SU-DHL-6 (cell line): ENCODE measurements around the gene SPRYD4.

Experiments
- H2AFZ ChIP-seq: fragments of 200-600 bp; sonication (generic); 2 replicates; pipeline ENCODE4 v1.6.1; 2014; ENCODE audit warnings: low read depth, mild to moderate bottlenecking, moderate library complexity, mixed read lengths, antibody characterized with exemption, low read length; ENCODE audit not compliant: severe bottlenecking
- H3F3A ChIP-seq: fragments of 200-600 bp; shearing (Covaris generic); 2 replicates; pipeline ENCODE4 v1.6.0; 2016; ENCODE audit warnings: antibody characterized with exemption, mild to moderate bottlenecking; ENCODE audit not compliant: insufficient read depth
- H3K27ac ChIP-seq: fragments of 200-600 bp; sonication (generic); 2 replicates; pipeline ENCODE4 v1.5.1; 2016; ENCODE audit warnings: low read depth, mild to moderate bottlenecking, low read length, moderate library complexity, mixed read lengths
- H3K27me3 ChIP-seq: fragments of 200-600 bp; sonication (generic), shearing (Covaris generic); 2 replicates; pipeline ENCODE4 v1.6.0; 2014; ENCODE audit warnings: mild to moderate bottlenecking, low read length
- H3K36me3 ChIP-seq: fragments of 200-600 bp; sonication (generic); 2 replicates; pipeline ENCODE4 v1.6.1; 2014; ENCODE audit warnings: mild to moderate bottlenecking, low read length, mixed read lengths
- H3K4me2 ChIP-seq: fragments of 300-600, 200-600 bp; shearing (Covaris generic), sonication (generic); 2 replicates; pipeline ENCODE4 v1.6.0; 2014; ENCODE audit warnings: low read length, low read depth, mild to moderate bottlenecking; ENCODE audit not compliant: poor library complexity, severe bottlenecking
- H3K4me3 ChIP-seq: fragments of 200-600 bp; sonication (generic); 2 replicates; pipeline ENCODE4 v1.5.1; 2014; ENCODE audit warnings: antibody characterized with exemption, low read length, mild to moderate bottlenecking, mixed read lengths; ENCODE audit not compliant: insufficient read depth, poor library complexity, severe bottlenecking
- H3K79me2 ChIP-seq: fragments of 200-600 bp; sonication (generic); 2 replicates; pipeline ENCODE4 v1.6.1; 2014; ENCODE audit warnings: mild to moderate bottlenecking, low read length, moderate library complexity; ENCODE audit not compliant: insufficient read depth
- H3K9ac ChIP-seq: fragments of 200-600 bp; sonication (generic); 2 replicates; pipeline ENCODE4 v1.7.0; 2014; ENCODE audit warnings: mild to moderate bottlenecking, low read length
- H3K9me2 ChIP-seq: fragments of 200-600 bp; sonication (generic); replicated peaks from 2 replicates; pipeline ENCODE4 v1.6.1; 2014; ENCODE audit warnings: low read length; ENCODE audit not compliant: insufficient read depth
- H3K9me3 ChIP-seq: fragments of 200-600 bp; sonication (generic); 2 replicates; pipeline ENCODE4 v1.6.1; 2014; ENCODE audit warnings: low read length, mixed read lengths; ENCODE audit not compliant: insufficient read depth
- H4K20me1 ChIP-seq: fragments of 200-600 bp; sonication (generic); 2 replicates; pipeline ENCODE4 v1.6.1; 2014; ENCODE audit warnings: low read depth, mild to moderate bottlenecking, antibody characterized with exemption, low read length, moderate library complexity, mixed read lengths
- CTCF ChIP-seq: fragments of 200-600 bp; sonication (generic); IDR thresholded peaks from one replicate; pipeline ENCODE4 v1.5.1; 2017; ENCODE audit warnings: antibody characterized with exemption, mild to moderate bottlenecking, low read length, moderate library complexity; ENCODE audit not compliant: insufficient read depth, poor library complexity, severe bottlenecking
- EZH2phosphoT487 ChIP-seq: fragments of 200-600 bp; sonication (generic), shearing (Covaris generic); conservative IDR thresholded peaks from 2 replicates; pipeline ENCODE4 v1.6.1; 2018; ENCODE audit warnings: mild to moderate bottlenecking, antibody characterized with exemption, low read length, moderate library complexity, mixed read lengths

SPRYD4 gene

GRCh38 chr12:56454557-56454956, 13.8 kb upstream of the SPRYD4 start, which contains the start of gene MIP:
MIP (minus strand) TSS chr12:56454657; CDS start chr12:56454613, 44 bp downstream.
- H3K9me3 ChIP-seq: no peaks in the 10 kb centered on the region
- H3F3A ChIP-seq: peaks cover 7% of the 10 kb centered on the region
- H3K4me3 ChIP-seq: no peak within 1 kb of the TSS
- no peaks in the 10 kb centered on the region for H3K9me2 ChIP-seq
- H3K79me2 ChIP-seq: no peaks in the 10 kb centered on the region
- H4K20me1 ChIP-seq: no peaks in the 10 kb centered on the region
- H3K27me3 ChIP-seq: no peaks in the 10 kb centered on the region
- TF ChIP-seq EZH2phosphoT487 (no peak), CTCF (no peak)
- H3K36me3 ChIP-seq: no peaks in the 10 kb centered on the region
- no peak within 1 kb of the TSS for H3K9ac ChIP-seq
- H3K4me2 ChIP-seq: no peak within 1 kb of the TSS
- H2AFZ ChIP-seq: no peak within 1 kb of the TSS
- no peak within 1 kb of the TSS for H3K27ac ChIP-seq

GRCh38 chr12:56457817-56458216, 10.6 kb upstream of the SPRYD4 start:
- Histone ChIP-seq H4K20me1 (no peaks in the 10 kb centered on the region), H3K9me2 (no peaks in the 10 kb centered on the region), H3K4me3 (no peak overlapping the region), H3K79me2 (no peaks in the 10 kb centered on the region), H2AFZ (no peak overlapping the region), H3K27ac (no peak overlapping the region), H3K36me3 (no peaks in the 10 kb centered on the region), H3K27me3 (no peaks in the 10 kb centered on the region), H3K9ac (no peak overlapping the region), H3K9me3 (no peaks in the 10 kb centered on the region), H3F3A (peaks cover 28% of the 10 kb centered on the region), H3K4me2 (no peak overlapping the region)
- TF ChIP-seq CTCF: no peak
- TF ChIP-seq EZH2phosphoT487: no peak

- Histone ChIP-seq H3K79me2 (no peaks in the 10 kb centered on the region), H3K9me3 (no peaks in the 10 kb centered on the region), H3K4me3 (no peak overlapping the region), H3K9me2 (no peaks in the 10 kb centered on the region), H3K4me2 (no peak overlapping the region), H3K27ac (peak overlapping the region; percentile 90), H2AFZ (peak overlapping the region; percentile 87), H3K27me3 (no peaks in the 10 kb centered on the region), H3F3A (peaks cover 42% of the 10 kb centered on the region), H3K9ac (peak overlapping the region; percentile 46; the same call in 1 of the 2 replicates), H4K20me1 (no peaks in the 10 kb centered on the region), H3K36me3 (no peaks in the 10 kb centered on the region)
- TF ChIP-seq EZH2phosphoT487: no peak
- TF ChIP-seq CTCF: no peak
Measured at GRCh38 chr12:56461235-56462159, 6.9 kb upstream of the SPRYD4 start.
